Putamen (tissue), 1 donor: ENCODE results near the gene CDC6.
A peak's percentile ranks its signal among the peaks of the same experiment; 100 is the strongest.

Experiments used
- DNase-seq: peaks from one replicate; pipeline ENCODE4 v3.0.0-alpha.2; 2016; ENCODE audit warnings: low spot score

The CDC6 gene

DNA sequence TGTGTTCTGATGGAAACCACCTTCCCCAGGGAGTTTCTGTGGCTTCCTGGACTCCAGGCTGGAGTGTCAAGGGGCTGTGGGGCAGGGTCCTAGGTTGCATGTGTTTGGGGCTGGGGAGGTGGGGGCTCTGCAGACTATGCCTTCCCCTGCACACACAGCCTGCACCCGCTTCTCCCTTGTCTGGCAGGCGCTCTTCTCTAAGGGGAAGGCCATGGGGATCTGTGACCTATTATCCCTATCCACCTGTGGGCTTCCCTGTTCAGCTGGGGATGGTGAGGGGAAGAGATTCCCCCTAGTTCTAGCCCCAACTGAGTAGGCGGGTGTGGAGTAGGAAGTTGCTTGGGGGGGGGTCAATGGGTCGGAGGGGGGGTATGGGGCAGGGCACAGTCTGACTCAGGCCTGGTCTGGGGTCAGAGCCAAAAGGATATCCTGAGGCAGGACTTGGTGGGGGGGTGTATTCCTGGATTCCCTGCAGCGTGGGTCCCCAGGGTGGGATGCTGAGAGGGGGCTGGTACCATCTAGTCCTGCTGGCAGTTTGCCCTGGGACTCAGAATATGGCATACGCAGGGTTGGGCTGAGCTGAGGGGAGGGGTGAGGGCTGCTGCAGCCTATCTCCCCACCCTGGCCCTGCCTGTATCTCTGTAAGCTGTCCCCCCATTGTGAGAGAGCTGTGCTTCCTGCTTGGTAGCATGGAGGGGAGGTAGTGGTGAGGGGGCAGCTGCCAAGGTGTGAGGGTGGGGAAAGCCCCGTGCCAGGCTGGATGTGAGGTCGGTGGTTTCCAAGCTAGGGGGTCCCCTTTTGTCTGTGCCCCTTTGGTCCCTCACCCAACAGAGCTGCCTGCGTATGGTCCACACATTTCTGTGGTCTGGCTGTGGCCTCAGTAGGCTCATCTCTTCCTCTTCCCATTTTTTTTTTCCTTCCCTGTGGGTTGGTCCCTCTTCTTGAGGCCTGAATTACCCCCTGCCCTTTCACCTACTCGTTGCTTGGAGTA lies 36.0 kb downstream of the CDC6 start:
- no peak for DNase-seq

DNA sequence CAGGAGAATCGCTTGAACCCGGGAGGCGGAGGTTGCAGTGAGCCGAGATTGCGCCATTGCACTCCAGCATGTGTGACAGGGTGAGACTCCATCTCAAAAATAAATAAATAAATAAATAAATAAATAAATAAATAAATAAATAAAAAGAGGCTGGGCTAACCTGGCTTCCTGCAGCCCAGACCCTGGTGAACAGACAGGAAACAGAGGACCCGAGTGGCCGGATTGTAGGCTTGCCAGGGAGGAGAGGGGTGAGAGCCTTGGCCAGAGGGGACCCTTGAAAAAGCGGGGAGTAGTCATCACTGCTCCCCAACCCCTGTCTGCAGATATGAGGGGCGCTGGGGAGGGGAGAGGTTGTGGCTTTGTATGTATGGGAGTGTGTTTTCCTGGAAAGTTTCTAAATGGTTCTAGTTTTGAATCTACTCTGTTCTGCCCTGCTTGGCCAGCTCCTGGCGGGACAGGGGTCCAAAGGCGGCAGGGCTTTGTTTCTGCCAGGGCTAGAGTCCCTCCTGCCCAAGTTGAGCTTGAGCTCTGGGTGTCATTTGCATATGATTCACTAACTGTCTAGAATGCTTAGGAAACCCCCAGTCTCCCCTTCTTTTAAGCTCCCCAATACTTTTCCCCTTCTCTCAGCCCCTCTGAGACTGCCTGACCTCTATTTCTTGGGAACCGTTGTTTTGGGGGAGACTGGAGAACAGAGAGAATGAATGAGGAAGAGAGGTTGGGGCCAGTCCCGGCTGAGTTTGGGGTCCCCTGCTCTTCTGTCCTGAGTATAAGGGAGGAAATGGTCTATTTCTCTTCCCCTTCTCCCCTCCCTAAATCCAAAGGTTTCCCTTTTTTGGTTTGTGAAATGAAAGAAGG lies 37.7 kb downstream of the CDC6 start:
- DNase-seq: no peak

DNA sequence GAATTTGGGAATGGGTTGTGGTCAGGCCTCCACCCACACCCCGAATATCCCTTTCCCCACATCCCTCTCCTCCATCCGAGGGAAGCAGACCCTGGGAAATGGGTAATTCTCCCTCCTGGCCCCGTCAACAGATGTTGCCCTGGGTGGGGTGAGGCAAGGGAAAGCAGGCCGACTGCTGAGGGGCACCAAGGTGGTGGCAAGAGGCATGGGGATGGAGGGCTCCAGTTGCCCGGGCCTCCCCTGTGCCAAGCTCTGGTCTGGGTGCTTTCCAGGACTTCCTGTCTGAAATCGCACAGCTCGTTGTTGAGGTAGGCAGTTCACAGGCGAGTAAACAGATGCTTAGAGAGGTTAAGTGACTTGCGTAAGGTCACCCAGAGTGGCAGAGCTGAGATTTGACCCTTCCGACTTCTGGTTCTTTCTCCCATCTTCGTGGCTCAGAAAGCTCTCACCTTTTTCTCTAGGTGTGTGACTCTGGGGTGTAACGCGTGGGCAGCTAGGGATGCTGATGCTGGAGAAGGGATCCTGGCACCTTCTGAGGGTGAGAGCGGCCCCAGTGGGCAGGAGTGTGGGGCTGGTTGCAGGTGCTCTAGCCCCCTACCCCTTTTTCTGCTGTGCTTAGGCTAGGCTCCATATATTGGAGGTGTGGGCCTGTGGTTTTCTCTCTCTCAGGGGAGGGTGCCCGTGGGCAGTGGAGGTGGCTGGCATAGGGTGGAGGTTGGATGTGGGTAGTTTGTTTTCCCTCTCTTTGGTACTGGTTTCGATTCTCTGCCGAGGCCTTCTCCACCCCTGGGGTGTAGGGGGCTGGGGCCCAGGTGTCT lies 38.5 kb downstream of the CDC6 start:
- no peak for DNase-seq

DNA sequence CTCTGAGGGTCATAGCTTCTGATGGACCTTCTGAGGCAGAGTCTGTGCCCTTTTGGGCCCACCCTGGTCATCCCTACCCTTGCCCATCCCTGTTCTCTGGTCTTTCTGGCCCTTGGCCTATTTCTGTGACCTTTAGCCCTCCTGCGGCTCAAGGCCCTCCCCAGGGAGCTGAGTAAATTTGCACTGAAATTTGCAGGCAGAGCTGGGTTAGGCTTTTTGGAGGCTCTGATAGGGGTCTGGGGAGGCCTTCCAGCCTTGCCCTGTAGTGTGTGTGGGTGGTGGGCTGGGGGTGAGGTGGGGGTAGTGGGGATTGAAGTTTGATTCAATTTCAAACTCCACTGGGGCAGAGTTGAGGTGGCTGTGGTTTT lies 39.1 kb downstream of the CDC6 start:
- DNase-seq: no peak

DNA sequence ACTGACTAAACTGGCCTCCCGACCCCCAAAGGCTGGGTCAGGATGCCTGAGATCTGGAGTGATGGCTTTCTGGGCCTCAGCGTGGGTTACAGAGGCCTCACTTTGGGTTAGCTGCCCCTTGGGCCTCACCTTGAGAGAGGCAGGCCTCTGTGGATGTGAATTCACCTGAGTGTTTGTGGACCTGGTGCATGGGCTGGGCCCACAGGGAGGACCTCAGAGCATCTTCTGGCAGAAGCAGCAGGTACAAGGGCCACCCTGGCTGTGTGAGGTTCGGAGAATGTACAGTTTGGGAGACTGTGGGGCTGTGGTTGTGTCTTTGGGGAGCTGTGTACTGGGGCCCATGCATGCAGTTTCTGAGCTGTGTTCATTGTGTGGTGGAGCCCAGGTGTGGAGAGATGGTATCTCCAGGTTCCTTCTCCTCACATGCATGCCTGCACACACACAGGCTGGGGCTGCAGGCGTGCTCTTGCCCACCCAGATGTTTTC lies 39.6 kb downstream of the CDC6 start:
- DNase-seq: no peak

DNA sequence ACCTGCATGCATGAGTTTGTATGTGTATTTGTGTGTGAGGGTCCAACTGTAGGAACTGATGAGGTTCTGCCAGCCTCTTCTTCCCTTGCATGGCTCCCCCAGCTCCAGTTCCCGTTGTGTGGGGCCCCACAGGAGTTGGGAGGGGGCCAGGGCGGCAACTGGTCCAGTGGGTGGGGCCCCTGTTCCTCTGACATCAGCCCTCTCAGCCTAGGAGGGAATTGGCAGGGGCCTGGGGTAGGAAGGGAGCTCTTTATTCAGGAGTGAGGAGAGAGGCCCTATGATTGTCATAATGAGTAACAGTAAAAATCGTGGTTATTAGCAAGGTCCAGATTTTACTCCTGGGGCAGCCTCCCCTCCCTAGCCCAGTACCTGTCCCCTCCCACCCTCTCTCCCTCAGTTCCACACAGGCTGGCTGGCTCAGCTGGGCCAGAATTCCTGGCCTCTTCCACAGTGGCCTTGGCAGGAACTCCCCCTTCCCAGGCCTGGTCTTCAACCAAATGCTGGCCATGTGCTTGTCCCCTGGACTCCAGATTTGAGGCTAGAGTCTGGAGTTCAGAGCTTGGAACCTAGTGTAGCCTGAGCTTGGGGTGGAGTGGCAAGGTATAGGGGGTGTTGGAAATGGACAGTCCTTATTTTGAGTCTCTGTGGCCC lies 40.2 kb downstream of the CDC6 start:
- DNase-seq: no peak

DNA sequence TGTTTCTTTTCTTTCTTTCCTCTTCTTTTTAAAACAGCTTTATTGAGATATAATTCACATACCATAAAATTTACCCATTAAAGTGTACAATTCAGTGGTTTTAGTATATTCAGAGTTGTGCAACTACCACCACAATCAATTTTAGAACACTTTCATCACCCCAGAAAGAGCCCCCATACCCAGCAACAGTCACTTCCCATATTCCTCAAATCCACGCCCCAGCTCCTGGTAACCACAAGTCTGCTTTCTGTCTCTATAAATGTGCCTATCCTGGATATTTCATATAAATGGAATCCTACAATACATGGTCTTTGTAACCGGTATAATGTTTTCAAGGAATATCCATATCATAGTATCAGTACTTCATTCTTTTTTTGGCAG lies 40.7 kb downstream of the CDC6 start:
- DNase-seq: no peak

DNA sequence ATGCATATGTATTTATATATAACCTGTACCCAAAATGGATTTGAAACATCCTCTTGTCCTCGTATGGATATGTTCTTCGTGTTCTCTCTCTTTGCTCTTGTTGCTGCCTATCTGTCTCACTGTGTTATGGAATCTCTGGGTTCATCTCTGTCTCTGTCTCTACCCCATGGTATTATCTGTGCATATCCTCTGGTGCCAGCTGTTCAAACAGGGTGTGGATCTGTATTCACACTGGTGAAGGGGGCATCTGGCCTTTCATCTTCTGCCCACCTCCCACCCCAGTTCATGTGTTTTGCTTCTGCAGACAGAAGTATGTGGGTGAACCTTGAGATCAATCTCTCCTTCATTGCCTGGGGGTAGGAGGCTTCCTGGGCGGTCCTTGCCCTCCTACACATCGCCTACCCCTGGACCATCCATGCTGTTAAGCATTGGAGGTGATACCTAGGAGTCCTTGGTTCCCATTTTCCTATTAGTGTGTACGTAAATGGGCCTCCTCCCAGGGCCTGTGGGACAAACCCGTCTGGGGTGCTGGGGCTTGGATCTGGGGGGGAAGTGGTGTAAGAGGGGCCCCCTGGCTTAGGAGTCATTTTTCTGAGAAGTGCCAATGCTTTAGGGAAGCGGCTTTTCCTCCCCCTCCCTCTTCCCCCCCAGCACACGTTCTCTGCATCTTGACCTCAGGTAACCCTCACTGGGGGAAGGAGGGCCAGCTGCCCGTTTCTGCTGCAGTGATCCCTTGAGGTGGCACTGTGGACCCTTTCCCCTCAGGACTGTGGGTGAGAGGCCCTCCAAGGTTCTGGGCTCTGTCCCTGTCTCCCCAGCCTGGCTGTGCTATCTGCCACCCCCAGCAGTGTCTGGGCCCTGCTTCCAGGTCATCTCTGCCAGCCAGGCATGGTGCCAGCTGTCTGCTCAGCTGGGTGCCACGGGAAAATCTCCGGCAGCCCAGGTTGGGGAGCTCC lies 42.4 kb downstream of the CDC6 start:
- no peak for DNase-seq

DNA sequence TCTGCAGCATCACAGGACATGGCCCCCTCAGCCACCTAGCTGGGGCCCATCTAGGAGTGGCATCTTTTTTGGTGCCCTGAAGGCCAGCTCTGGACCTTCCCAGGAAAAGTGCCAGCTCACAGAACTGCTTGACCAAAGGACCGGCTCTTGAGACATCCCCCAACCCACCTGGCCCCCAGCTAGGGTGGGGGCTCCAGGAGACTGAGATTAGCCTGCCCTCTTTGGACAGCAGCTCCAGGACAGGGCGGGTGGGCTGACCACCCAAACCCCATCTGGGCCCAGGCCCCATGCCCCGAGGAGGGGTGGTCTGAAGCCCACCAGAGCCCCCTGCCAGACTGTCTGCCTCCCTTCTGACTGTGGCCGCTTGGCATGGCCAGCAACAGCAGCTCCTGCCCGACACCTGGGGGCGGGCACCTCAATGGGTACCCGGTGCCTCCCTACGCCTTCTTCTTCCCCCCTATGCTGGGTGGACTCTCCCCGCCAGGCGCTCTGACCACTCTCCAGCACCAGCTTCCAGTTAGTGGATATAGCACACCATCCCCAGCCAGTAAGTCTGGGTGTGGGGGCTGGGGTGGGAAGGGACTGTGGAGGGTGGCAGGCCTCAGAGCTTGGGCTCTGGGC lies 43.3 kb downstream of the CDC6 start:
- no peak for DNase-seq

DNA sequence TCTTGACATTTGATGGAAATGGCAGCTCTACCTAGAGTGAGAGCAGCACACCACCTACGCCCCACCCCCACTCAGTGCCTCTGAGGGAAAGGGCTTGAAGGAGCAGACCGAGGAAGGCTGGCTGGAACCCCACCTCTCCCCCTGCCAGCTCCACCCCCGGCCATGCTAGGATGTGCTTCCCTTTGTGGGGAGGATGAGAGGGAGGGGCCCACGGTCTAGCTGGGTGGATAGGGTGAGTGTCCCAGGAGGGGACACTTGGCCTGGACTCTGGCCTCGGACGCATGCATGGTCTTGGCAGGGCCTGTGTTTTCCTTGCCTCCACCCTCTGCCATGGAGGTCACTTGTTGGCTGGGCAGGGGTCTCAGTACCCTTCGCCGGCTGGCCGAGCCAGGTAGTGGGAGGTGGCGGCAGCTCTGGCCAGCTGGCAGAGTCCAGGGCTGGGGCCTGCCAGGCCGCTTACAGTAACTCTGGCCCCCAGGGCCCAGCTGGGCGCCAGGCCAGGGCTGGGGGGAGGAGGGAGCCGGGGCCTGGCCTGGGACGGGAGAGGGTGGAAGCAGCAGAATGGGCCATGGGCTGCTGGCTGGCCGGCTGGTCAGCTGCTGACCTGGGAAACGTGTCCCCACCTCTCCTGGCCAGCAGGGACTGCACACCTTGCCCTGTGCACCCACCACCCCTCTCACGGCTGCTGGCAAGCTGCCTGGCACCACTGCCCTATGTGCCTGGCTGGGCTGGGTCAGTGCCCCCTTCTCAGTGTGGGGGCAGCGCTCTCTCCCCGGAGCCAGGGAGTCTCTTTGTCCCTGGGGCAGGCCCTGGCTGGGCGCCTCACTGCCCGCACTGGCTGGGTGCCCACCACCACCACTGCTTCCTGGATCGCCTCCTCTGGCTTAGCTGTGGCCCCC lies 44.3 kb downstream of the CDC6 start:
- peak; percentile 81 for DNase-seq

DNA sequence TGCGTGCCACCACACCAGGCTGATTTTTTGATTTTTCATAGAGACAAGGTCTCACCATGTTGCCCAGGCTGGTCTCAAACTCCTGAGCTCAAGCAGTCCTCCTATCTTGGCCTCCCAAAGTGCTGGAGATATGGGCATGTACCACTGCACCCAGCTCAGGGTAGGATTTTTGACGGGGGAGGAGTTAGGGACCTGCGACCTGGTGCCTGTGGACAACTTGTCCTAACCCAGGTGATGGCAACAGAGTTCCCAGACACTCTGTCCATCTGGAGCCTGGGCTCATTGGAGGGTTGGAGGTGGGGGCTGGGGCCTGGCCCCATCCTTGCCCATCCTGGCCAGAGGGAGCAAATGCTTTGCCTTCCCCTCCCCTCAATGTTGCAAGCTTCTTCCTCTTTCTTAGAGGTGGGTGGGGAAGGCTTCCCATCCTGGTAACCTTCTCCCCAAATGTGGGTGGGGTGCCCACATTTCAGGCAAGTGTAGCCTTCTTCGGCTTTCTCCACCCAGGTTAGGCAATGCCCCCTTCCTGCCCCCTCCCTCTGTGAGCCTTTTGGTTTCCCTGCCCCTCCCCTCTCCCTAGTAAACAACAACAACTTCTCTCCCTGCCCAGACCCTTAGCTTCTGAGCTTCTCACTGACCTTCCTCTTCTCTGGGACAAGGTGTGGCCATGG lies 46.2 kb downstream of the CDC6 start:
- no peak for DNase-seq

DNA sequence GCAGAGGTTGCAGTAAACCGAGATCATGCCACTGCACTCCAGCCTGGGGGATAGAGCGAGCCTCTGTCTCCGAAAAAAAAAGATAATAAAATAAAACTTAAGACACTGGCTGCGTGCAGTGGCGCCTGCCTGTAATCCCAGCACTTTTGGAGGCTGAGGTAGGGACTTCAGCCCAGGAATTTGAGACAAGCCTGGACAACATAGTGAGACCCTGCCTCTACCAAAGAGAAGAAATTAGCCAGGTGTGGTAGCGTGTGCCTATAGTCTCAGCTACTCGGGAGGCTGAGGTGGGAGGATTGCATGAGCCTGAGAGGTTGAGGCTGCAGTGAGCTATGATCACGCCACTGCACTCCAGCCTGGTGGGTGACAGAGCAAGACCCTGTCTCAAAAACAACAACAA lies 47.9 kb downstream of the CDC6 start:
- no peak for DNase-seq

DNA sequence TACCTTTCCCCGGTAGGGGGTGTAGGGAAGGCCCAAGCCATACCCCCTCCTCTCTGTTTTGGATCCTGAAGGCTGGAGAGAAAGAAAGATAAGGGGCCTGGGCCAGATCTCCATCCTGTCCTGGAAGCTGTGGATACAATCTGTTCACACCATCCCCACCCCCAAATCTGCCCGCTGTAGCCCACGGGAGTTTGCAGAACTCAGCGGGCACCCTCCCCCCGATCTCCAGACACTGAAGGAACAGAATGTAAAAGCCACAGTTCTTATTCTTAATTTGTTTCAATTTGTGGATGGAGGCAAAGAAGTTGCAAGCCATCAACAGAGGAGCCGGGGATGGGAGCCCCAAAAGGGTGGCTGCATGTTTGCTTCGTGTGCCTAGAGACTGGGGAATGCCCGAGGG lies 49.7 kb downstream of the CDC6 start:
- DNase-seq: no peak

DNA sequence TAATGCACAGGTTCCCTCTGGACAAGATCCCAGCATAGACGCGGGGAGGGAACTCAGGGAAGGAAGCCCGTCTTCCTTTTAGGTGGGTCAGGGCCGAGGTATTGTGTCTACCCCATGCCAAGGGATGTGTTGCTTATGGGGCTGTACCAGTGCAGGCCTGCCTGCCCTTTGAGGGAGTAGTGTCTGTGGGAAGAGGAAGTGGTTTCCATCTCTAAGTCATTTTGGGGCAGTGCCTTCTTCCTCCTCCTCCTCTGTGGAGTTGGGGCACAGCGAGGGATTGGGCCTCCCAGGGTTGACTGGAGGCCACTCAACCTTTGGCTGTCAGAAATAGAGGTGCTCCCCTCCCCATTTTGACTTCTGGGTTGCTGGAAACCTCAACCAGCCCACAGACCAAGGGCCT lies 50.4 kb downstream of the CDC6 start:
- DNase-seq: no peak

DNA sequence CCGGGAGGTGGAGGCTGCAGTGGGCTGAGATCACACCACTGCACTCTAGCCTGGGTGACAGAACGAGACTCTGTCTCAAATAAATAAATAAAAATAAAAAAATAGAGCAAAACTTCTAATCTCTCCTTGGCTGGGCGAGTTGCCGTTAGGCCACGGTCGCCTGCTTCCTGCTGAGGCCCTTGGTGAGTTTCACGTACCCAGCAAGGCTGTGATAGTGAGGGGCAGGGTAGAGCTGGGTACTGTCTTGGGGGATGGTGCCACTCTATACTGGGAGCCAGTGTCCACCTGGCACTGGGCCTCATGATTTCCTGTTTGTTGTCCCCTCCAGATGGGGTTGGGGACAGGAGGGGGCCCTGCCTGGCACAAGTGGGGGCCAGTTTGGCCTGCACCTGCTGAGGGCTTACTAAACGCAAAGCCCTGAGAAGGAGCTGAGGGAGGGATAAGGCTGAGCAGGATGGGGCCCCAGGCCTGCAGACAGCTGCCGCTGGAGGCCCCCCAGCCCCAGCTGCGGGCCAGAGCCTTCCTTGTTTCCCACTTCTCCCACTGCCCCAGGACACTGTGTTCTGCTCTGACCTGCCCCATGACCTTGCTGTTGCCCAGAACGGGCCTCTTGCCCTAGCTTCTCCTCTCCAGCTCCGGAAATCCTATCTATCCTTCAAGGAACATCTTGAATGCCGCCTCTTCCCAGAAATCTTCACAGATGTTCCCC lies 51.4 kb downstream of the CDC6 start:
- no peak for DNase-seq

DNA sequence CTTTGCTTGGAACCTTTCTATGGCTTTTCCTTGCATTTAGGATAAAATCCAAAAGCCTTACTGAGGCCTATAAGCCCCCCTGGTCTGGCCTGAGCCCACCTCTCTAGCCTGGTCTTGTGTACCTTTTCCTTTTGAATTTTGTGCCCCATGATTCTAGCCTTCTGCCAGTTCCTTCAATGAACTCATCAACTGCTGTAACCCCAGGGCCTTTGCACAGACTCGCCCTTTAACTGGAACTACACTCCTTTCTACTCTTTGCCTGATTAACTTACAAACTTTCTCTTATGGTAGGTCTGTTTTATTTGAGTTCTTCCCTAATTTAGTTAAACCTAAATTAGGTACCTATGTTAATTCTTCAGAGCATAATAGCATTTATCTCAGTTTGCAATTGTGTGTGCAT lies 52.6 kb downstream of the CDC6 start:
- DNase-seq: no peak
